Choroid plexus epithelial cell (primary cell): ENCODE data around the gene CA12.
A peak's percentile ranks its signal among the peaks of the same experiment; 100 is the strongest.

Experiments used
- DNase-seq: peaks from one replicate; pipeline ENCODE4 v3.0.0-alpha.2; 2010; ENCODE audit warnings: low read depth
- H3K4me3 ChIP-seq: 2 replicates; pipeline ENCODE4 v1.5.1; 2011; ENCODE audit warnings: low read depth, mild to moderate bottlenecking, control low read depth, low read length, moderate library complexity
- TF ChIP-seq, protein P1 (sequence below): conservative IDR thresholded peaks from 2 replicates; pipeline ENCODE4 v1.5.1; 2011; ENCODE audit warnings: low read depth, mild to moderate bottlenecking, control low read depth, inconsistent platforms, low read length, moderate library complexity

CA12 gene

DNA sequence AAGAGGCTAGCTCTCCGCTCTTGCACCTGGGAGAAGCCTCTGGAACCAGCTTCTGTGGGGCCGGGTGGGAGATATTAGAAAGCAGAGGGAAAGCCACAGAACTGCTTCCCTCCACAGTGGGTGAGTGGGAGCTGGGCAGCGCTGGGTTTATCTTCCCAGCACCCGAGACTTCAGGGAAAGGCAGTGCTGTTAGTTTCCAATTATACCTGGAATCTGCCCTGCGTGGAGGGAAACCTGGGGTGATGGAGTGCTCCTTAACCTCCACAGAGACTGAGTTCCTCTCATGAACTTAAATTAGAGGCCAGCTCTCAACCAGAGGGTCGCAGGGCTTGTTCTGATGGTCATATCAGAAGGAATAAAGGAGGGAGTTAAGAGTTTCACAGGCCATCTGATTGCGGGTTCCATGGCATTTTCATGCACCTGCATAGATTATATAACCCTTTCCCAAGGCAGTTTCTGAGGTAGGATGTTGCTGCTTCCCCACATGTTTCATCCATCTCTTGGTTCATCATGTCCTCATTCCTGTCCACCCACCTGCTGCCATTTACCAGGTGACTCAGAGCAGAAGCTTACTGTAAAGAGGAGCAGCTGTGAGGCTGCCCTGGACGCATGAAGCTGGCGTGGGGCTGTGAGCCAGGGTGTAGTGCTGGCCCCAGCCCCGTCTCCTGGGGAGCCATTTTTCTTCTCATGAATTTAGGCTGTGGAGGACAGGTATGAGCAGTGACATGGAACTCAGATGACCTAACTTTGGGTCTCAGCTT is 42.5 kb downstream of the CA12 start:
- TF ChIP-seq, protein P1, sequence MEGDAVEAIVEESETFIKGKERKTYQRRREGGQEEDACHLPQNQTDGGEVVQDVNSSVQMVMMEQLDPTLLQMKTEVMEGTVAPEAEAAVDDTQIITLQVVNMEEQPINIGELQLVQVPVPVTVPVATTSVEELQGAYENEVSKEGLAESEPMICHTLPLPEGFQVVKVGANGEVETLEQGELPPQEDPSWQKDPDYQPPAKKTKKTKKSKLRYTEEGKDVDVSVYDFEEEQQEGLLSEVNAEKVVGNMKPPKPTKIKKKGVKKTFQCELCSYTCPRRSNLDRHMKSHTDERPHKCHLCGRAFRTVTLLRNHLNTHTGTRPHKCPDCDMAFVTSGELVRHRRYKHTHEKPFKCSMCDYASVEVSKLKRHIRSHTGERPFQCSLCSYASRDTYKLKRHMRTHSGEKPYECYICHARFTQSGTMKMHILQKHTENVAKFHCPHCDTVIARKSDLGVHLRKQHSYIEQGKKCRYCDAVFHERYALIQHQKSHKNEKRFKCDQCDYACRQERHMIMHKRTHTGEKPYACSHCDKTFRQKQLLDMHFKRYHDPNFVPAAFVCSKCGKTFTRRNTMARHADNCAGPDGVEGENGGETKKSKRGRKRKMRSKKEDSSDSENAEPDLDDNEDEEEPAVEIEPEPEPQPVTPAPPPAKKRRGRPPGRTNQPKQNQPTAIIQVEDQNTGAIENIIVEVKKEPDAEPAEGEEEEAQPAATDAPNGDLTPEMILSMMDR = no peak
- H3K4me3 ChIP-seq = no peak overlapping the region

DNA sequence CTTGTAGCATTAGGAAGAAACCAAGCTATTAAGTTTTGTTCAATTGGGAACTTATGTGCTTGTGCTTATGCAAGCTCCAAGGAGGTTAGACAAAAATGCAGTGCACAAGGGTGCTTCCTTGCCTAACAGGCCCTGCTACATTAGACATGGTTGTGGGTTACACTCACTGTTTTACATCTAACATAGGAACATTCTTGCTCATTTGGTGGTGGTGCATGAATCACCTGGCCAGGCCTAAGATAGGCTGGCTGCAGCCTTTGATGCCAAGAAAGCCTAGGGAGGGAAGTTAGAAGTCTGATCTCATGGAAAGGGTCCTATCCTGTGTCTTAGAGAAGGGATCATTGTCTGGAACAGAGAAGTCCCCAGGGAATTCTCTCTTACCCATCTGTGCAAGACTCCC is 43.5 kb downstream of the CA12 start:
- no peak overlapping the region for H3K4me3 ChIP-seq
- TF ChIP-seq, protein P1 = no peak
- peak; percentile 68 for DNase-seq

More for the DNA sequence above, 42.5 kb downstream of the CA12 start:
- DNase-seq = no peak

DNA sequence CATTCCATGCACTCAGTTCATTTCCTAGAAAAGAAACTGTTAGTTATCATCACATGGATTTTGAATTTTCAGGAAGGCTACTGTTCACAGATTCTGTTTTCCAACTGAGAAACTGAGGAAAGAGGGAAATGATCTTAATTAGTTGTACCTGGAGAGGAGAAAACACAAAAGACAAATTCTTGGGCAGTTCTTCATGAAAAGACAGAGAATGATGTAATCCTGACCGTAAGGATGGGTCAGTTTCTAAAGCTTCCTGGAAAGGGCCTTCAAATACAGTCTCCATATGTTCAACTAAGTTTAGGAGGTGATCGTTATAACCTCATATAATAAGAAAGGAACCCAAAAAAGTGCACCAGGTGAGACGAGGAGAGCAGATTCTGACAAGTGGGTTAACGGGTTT is 44.6 kb downstream of the CA12 start:
- no peak overlapping the region for H3K4me3 ChIP-seq
- DNase-seq = no peak
- TF ChIP-seq, protein P1 = no peak

DNA sequence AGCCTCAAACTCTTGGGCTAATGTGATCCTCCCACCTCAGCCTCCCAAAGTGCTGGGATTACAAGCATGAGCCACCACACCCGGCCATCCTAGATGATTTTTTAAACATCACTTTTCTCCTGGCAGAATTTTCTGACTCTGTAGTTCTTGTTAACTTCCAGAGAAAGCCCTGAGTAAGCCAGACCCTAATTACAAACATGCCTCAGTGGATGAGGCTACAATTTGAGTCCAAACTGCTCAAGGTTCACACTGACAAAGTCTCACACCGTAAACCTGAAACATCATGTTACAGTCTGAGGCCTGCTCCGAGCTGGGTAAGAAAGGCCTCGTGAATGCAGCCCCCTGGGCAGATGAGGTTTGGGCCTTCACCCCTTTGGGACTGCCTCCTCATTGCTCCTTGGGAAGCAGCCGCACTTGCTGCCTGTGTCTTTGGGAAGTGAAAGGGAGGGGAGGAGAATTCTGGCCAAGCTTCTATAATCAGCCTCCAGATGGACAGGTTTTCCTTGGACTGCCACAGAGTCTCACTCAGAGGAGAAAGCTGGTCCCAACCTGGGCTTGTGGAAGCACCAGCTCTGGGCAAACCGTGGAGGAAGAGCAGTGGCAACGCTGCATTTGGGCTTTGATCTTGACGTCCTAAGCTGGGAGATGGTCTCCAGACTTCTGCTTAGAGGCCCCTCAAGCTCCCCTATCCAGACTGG is 46.0 kb downstream of the CA12 start:
- no peak for DNase-seq
- no peak overlapping the region for H3K4me3 ChIP-seq
- TF ChIP-seq, protein P1 = no peak

DNA sequence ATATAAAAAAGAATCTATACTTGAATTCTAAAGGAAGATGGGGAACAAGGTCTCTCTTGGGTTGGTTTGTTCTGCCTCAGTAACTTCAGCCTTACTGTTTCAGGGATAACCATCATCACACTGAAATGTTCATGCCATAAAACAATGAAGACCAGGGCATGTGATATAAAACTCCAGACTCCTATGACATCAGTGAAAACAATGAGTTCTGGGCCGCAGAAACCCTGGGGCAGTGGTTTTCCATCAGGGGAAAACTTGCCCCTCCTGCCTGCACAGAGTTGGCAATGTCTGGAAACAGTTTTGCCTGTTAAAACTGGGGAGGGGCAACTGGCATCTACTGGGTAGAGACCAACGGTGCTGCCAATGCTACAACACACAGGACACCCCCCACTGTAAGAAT is 46.8 kb downstream of the CA12 start:
- H3K4me3 ChIP-seq = no peak overlapping the region
- TF ChIP-seq, protein P1 = no peak
- no peak for DNase-seq

DNA sequence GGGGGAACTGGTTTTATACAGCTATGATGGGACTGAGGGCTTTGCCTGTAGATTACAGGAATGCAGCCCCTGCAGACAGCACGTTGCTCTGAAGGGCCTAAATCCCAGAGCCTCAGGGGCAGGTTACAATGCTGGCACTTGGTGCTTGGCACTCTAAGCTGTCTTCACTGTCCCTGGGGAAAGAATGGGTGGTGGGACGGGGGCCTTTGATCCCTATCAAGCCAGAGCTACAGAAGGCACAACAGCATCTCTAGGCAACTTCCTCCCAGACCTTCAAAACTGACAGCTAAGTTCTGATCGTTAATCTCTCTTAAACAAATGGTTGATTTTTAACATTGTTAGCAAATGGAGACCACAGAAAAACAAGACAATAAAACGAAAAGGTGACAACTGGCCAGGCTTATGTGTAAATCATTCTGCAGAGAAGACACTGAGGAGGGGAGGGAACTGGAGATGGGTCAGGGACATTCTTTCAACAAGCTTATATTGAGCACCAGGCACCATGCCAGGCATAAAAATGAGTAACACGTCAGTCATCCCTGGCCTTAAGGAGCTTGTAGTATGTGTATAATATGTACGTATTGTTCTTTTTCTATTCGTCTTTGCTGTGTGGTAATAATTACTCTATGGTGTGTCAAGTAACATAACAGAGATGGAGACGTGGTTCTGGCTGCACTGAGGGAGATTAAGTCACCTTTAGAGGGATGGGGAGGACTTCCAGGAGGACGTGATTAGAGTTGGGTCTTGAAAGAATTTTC is 49.1 kb downstream of the CA12 start:
- H3K4me3 ChIP-seq = no peak overlapping the region
- peak; percentile 93 for DNase-seq
- TF ChIP-seq, protein P1 = no peak
